ENCODE measurements around the gene TMC8.
A peak's percentile ranks its signal among the peaks of the same experiment; 100 is the strongest.

Gene TMC8

DNA sequence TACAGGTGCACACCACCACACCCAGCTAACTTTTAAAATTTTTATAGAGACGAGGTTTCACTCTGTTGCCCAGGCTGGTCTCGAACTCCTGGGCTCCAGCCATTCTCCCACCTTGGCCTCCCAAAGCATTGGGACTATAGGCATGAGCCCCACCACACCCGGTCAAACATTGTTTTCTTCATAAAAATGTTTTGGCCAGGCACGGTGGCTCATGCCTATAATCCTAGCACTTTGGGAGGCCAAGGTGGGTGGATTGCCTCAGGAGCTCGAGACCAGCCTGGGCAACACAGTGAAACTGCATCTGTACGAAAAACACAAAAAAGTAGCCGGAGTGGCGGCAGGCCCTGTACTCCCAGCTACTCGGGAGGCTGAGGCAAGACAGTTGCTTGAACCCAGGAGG is 14.2 kb upstream of the TMC8 start:
- H3K4me3 ChIP-seq (ENCODE audit: insufficient read depth, low read length, poor library complexity, severe bottlenecking), result no peak overlapping the region
- H2AFZ ChIP-seq (ENCODE audit: low read depth, low read length, severe bottlenecking), result no peak overlapping the region
- H3K9me2 ChIP-seq (replicated peaks; ENCODE audit: insufficient read depth, low read length), result no peaks in the 10 kb centered on the region
- H3K36me3 ChIP-seq (ENCODE audit: low read length), result no peaks in the 10 kb centered on the region
- no peak overlapping the region for H3K9ac ChIP-seq (ENCODE audit: low read length)
- no peak for TF ChIP-seq CTCF (IDR thresholded peaks at IDR 0.05; ENCODE audit: insufficient read depth, low read length, poor library complexity, severe bottlenecking)
- no peaks in the 10 kb centered on the region for H3F3A ChIP-seq (ENCODE audit: insufficient read depth)
- no peaks in the 10 kb centered on the region for H3K9me3 ChIP-seq (ENCODE audit: insufficient read depth, low read length)
- no peaks in the 10 kb centered on the region for H3K79me2 ChIP-seq (ENCODE audit: insufficient read depth, low read length)
- H3K27me3 ChIP-seq (ENCODE audit: low read length), result no peaks in the 10 kb centered on the region
- no peaks in the 10 kb centered on the region for H4K20me1 ChIP-seq (ENCODE audit: low read depth, low read length)
- no peak overlapping the region for H3K4me2 ChIP-seq (ENCODE audit: low read depth, low read length, poor library complexity, severe bottlenecking)
- no peak overlapping the region for H3K27ac ChIP-seq (ENCODE audit: low read depth, low read length)

GRCh38 chr17:78117027-78117981 is 13.3 kb upstream of the TMC8 start:
- Histone ChIP-seq H3K9me2 (replicated peaks; ENCODE audit: insufficient read depth, low read length) (no peaks in the 10 kb centered on the region), H3K36me3 (ENCODE audit: low read length) (no peaks in the 10 kb centered on the region), H2AFZ (ENCODE audit: low read depth, low read length, severe bottlenecking) (no peak overlapping the region), H3K4me2 (ENCODE audit: low read depth, low read length, poor library complexity, severe bottlenecking) (no peak overlapping the region), H3F3A (ENCODE audit: insufficient read depth) (no peaks in the 10 kb centered on the region), H3K79me2 (ENCODE audit: insufficient read depth, low read length) (peaks cover 5% of the 10 kb centered on the region; the same call in 1 of the 2 replicates), H3K4me3 (ENCODE audit: insufficient read depth, low read length, poor library complexity, severe bottlenecking) (no peak overlapping the region), H3K9ac (ENCODE audit: low read length) (no peak overlapping the region), H3K27ac (ENCODE audit: low read depth, low read length) (no peak overlapping the region), H4K20me1 (ENCODE audit: low read depth, low read length) (no peaks in the 10 kb centered on the region; the same call in 1 of the 2 replicates), H3K27me3 (ENCODE audit: low read length) (no peaks in the 10 kb centered on the region), H3K9me3 (ENCODE audit: insufficient read depth, low read length) (no peaks in the 10 kb centered on the region)
- TF ChIP-seq EZH2phosphoT487 (conservative IDR thresholded peaks at IDR 0.05; ENCODE audit: low read length) (no peak), CTCF (IDR thresholded peaks at IDR 0.05; ENCODE audit: insufficient read depth, low read length, poor library complexity, severe bottlenecking) (peak; percentile 23)

DNA sequence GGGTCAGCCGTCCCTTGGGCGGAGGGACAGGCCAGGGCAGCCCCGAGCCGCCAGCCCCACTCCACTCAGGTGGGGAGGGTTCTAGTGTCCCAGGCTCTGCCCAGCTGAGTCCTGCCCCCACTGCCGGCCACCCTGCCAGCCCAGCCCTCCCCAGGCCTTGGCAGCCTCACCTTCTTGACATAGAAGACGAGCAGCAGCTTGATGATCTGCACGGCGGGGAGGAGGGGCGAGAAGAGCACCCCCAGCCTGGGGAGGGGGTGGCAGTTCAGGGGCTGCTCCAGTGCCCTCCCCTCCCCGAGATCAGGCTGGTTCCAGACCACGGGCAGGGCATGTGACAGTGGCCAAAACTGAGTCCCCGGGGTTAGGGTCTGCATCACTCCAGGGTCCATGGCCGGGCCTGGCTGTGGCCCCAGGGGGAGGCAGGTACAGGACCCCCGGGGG is 11.8 kb upstream of the TMC8 start:
- H3K9ac ChIP-seq (ENCODE audit: low read length), result no peak overlapping the region
- H3K27me3 ChIP-seq (ENCODE audit: low read length), result no peaks in the 10 kb centered on the region
- no peaks in the 10 kb centered on the region for H3K9me3 ChIP-seq (ENCODE audit: insufficient read depth, low read length)
- H3K79me2 ChIP-seq (ENCODE audit: insufficient read depth, low read length), result peaks cover 5% of the 10 kb centered on the region; the same call in 1 of the 2 replicates
- H3K27ac ChIP-seq (ENCODE audit: low read depth, low read length), result no peak overlapping the region
- no peak overlapping the region for H3K4me3 ChIP-seq (ENCODE audit: insufficient read depth, low read length, poor library complexity, severe bottlenecking)
- H3K36me3 ChIP-seq (ENCODE audit: low read length), result peaks cover 5% of the 10 kb centered on the region
- H3F3A ChIP-seq (ENCODE audit: insufficient read depth), result no peaks in the 10 kb centered on the region
- H2AFZ ChIP-seq (ENCODE audit: low read depth, low read length, severe bottlenecking), result no peak overlapping the region
- H3K9me2 ChIP-seq (replicated peaks; ENCODE audit: insufficient read depth, low read length), result no peaks in the 10 kb centered on the region
- no peaks in the 10 kb centered on the region; the same call in 1 of the 2 replicates for H4K20me1 ChIP-seq (ENCODE audit: low read depth, low read length)
- no peak overlapping the region for H3K4me2 ChIP-seq (ENCODE audit: low read depth, low read length, poor library complexity, severe bottlenecking)
- TF ChIP-seq EZH2phosphoT487 (conservative IDR thresholded peaks at IDR 0.05; ENCODE audit: low read length) (no peak), CTCF (IDR thresholded peaks at IDR 0.05; ENCODE audit: insufficient read depth, low read length, poor library complexity, severe bottlenecking) (no peak)
